ENCODE data around the gene SSBP3. TPM values are rescaled to one million over a fixed set of nuclear protein-coding genes. Genes with fewer than 3 reads are reported as not detected.

The SSBP3 gene
- total RNA-seq, 1 experiment from 2014 or later = 56.0 TPM

DNA sequence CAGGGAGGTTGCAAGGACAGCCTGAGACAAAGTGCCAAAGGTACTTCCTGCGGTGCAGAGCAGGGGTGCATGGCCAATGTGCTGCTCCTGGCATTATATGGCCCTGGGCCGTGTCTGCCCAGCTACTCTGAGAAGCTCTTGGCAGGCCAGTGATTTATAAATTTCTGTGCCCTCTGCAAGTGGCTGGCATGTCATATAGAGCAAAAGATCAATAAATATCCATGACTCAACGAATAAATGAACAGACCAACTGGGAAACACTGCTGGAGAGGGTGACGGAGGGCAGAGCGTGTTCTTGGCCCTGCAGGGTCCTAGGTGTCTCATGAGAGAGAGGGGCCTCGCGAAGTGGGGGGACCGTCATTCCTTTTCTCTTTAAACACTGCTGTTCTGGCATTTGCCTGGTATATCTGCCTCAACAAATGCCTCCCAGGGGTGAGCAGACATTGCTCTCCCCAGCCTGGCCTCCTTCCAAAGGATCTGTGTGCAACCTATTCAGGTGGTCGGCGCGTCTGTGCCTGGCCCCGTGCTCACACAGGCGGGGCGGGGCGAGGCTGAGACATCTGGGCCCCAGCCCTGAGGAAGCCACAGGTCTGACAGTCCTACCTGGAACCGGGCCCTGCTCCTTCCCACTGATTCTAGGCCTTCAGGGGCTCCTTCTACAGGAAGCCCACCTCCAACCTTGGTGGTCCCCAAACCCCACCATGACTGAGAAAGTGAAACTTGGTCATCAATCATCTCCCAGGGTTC lies 123.9 kb downstream of the SSBP3 start:
- Histone ChIP-seq H3K4me3 (no peak overlapping the region), H3K36me3 (peaks cover 17% of the 10 kb centered on the region), H3K4me1 (replicated peaks) (peaks cover 56% of the 10 kb centered on the region), H3K27ac (no peak overlapping the region), H3K27me3 (replicated peaks) (no peaks in the 10 kb centered on the region), H3K9me3 (replicated peaks) (no peaks in the 10 kb centered on the region)
- no peak for DNase-seq (ENCODE audit: low read depth in 1 of 2, low spot score in 2 of 2)

DNA sequence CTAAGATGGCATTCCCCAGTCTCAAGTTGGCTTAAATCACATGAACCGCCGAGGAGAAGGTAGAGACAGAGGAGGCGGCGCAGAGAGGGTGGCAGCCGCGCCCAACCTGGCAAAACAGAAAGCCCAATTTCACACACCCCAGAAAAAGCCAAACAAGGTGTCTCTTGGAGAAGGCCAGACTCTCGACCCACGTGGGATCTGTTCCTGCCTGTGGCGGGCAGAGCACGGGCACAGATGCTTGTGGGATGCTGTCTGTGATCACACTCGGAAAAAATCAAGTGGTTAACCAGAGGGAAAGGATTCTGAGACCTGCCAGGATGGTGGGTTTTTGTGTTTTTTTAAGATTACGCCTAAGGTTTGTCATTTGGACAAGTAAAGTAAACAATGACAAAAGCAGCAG lies 125.5 kb downstream of the SSBP3 start:
- no peak overlapping the region for H3K4me3 ChIP-seq
- no peaks in the 10 kb centered on the region for H3K27me3 ChIP-seq (replicated peaks)
- H3K4me1 ChIP-seq (replicated peaks) = peaks cover 51% of the 10 kb centered on the region
- H3K36me3 ChIP-seq = peaks cover 23% of the 10 kb centered on the region
- peak; percentile 85 to 92 for DNase-seq (ENCODE audit: low read depth in 1 of 2, low spot score in 2 of 2)
- peak overlapping the region; percentile 79 for H3K27ac ChIP-seq
- H3K9me3 ChIP-seq (replicated peaks) = no peaks in the 10 kb centered on the region

DNA sequence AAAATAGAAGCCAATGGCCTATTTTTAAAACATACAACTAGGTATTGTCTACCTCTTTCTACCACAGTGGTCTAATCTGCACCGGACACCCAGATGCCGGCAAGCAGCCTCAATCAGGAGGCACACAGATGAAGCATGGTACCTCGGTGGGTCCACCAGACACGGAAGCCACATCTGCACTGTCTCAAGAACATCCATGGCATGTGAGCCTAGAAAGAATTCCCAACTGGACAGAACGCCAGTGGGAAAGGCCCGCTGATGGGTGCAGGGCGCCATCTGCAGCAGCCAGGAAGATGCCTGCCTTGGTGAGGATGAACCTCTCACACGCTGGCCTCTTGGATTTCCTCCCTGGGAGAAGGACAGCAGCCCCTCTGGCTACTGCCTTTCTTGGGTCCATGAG lies 126.7 kb downstream of the SSBP3 start:
- peak overlapping the region; percentile 79 for H3K27ac ChIP-seq
- no peak overlapping the region for H3K4me3 ChIP-seq
- H3K36me3 ChIP-seq = peaks cover 23% of the 10 kb centered on the region
- H3K9me3 ChIP-seq (replicated peaks) = no peaks in the 10 kb centered on the region
- no peaks in the 10 kb centered on the region for H3K27me3 ChIP-seq (replicated peaks)
- DNase-seq (ENCODE audit: low read depth in 1 of 2, low spot score in 2 of 2) = no peak
- H3K4me1 ChIP-seq (replicated peaks) = peaks cover 54% of the 10 kb centered on the region

DNA sequence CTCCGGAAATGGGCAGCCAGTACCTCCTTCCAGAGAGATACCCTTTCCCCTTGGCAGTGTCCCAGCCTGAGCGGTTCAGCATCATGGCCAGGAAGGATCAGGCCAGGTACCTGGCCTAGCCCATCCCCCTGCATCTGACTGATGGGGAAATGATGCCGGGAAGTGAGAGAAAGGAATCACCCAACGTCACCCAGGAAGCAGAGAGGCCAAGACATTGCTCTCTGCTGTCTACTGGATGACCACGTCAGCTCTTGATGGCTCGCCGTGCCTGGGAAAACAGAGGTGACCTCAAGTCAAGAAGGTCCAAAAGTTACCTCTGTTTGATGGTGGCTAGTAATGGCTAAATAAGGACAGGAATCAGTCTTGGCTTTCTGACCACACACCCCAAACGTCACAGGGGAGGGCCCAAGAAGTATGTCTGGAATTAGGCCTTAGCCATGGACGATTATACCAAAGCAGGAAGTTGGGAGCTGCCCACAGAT lies 127.2 kb downstream of the SSBP3 start:
- Histone ChIP-seq H3K4me1 (replicated peaks) (peaks cover 54% of the 10 kb centered on the region), H3K27ac (peak overlapping the region; percentile 79), H3K36me3 (peaks cover 23% of the 10 kb centered on the region), H3K4me3 (no peak overlapping the region), H3K27me3 (replicated peaks) (no peaks in the 10 kb centered on the region), H3K9me3 (replicated peaks) (no peaks in the 10 kb centered on the region)
- DNase-seq (ENCODE audit: low read depth in 1 of 2, low spot score in 2 of 2) = peak; percentile 87

DNA sequence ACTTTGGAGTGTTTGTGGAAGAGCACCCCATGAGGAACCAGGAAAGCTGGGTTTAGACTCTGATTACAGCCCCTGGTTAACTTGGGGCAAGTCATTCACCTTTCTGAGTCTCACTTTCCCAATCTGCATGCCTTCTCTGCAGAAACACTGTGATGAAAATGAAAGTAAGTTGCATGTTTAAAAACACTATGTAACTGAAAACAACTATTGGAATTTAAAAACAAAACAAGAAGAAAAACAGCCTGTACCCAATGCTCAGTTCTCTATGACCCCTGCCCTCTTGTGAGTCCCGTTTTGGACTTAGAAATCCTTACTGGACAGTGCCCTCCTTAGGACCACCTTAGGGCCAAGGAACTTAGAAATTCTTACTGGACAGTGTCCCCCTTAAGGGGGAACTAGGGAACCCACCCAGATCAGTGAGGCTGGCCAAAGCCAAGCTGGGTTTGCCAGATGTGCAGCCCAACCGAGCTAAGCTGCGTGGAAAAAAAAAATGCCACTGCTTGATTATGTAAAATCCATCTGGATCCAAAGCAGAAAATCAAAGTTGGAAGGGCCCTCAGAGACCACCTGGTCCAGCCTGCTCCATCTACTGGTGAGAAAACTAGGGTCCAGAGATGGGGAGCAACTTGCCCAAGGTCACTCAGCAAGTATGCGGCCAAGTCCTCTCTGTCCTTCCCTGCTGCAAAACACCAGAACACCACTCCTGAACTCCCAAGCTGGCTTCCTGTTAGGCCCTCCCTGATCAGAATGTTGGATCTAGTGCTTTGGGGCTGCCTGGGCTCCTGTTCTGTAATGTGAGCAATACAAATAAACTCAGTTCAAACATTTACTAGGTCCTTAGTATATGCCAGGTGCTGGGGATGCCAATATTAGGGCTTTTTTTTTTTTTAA lies 128.5 kb downstream of the SSBP3 start:
- Histone ChIP-seq H3K4me3 (no peak overlapping the region), H3K36me3 (peaks cover 23% of the 10 kb centered on the region), H3K27ac (peak overlapping the region; percentile 34), H3K4me1 (replicated peaks) (peaks cover 54% of the 10 kb centered on the region), H3K9me3 (replicated peaks) (no peaks in the 10 kb centered on the region), H3K27me3 (replicated peaks) (no peaks in the 10 kb centered on the region)
- peak in 1 of 2 experiments; percentile 26 for DNase-seq (ENCODE audit: low read depth in 1 of 2, low spot score in 2 of 2)

DNA sequence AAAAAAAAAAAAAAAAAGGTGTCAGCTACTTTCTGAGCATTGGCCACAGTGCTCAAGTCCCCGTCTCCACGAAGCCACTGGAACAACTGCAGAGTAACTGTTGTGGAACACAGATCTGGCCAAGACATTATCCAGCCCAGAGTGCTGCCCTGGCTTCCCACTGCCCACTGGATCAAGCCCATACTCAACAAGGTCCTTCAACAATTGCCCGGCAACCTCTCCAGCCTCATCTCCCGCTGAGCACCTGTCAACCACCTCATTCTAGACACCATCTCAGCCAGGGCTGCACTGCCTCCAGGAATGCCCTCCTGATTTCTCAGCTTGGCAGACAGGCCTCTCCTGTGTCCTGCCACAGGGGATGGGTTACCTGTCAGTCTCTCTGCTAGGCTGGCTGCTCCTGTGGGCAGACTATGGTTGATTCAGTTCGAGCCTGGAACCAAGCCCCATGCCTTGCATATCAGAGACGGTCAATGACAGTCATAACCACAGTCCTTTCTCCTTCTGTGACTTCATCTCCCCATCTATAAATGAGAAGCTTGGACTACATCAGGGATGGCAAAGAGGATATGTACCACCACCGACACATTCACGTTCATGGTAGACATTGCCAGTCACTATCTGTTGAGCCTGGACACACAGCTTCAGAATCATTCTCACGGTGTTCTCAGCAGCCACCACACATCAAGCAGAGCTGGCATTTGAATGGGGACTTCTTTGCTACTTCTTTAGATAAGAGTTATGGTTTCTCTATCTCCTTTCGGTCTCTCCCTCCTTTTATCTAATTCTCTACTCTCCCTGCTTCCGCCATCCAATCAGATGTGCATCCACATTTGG lies 129.4 kb downstream of the SSBP3 start:
- Histone ChIP-seq H3K36me3 (peaks cover 23% of the 10 kb centered on the region), H3K27ac (peak overlapping the region; percentile 34), H3K27me3 (replicated peaks) (no peaks in the 10 kb centered on the region), H3K4me1 (replicated peaks) (peaks cover 48% of the 10 kb centered on the region), H3K4me3 (no peak overlapping the region), H3K9me3 (replicated peaks) (no peaks in the 10 kb centered on the region)
- DNase-seq (ENCODE audit: low read depth in 1 of 2, low spot score in 2 of 2) = no peak

DNA sequence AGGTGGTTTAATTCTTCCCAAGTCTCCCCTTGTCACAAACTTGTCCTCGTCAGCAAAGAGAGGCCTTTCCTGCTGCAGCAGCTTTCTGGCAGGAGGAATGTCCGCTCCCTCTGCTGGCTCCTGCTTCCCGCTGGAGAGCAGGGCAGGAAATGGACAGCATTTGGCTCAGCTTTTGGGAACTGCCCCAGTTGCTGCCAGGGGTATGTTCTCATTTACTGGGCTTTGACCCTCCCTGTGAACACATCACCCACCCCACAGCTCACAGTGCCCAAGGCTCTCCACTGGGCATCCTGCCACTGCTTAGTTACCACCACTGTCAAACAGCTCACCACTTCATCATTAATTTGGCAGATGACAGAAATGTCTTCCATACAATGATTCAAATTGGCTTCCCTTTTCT lies 130.8 kb downstream of the SSBP3 start:
- no peaks in the 10 kb centered on the region for H3K9me3 ChIP-seq (replicated peaks)
- no peak overlapping the region for H3K4me3 ChIP-seq
- H3K27me3 ChIP-seq (replicated peaks) = no peaks in the 10 kb centered on the region
- H3K36me3 ChIP-seq = peaks cover 27% of the 10 kb centered on the region
- H3K4me1 ChIP-seq (replicated peaks) = peaks cover 36% of the 10 kb centered on the region
- no peak overlapping the region for H3K27ac ChIP-seq
- no peak for DNase-seq (ENCODE audit: low read depth in 1 of 2, low spot score in 2 of 2)

DNA sequence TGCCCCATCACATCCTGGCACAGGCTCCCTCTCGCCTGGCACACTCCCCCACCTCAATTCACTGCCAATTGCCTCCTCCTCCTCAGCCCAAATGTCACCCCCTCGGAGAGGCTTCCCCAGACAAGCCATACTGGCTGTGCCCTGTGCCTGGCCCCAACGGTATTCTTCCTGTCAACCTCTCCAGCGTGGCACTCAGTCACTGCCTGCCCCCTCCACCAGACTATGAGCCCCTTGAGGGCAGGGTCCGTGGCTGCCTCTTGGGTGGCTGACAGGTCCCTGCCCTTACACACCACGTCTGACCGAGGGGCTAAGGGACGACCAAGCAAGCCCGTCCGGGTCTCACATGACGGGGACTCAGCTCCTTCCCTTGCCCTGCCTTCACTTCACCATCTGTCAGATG lies 131.3 kb downstream of the SSBP3 start:
- Histone ChIP-seq H3K36me3 (peaks cover 23% of the 10 kb centered on the region), H3K4me3 (no peak overlapping the region), H3K9me3 (replicated peaks) (no peaks in the 10 kb centered on the region), H3K27me3 (replicated peaks) (no peaks in the 10 kb centered on the region), H3K27ac (no peak overlapping the region), H3K4me1 (replicated peaks) (peaks cover 31% of the 10 kb centered on the region)
- DNase-seq (ENCODE audit: low read depth in 1 of 2, low spot score in 2 of 2) = no peak

DNA sequence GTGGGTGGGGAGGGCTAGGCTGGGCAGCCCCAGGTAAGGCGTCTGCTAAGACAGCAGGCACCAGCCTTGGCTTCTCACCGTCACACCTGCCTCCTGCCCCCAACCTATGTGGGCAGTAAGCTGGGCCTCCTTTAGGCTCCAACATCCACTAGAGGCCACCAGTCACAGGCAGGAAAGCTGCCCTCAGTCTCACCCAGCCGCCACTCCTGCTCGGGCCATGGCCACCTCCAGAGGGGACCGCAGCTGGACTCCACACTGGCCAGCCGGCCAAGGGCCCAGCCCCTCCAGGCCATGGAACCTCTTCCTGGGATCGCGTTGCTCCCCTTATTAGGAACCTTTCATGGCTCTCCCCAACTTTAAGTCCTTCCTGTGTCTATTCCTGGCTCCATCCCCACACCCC lies 131.7 kb downstream of the SSBP3 start:
- Histone ChIP-seq H3K9me3 (replicated peaks) (no peaks in the 10 kb centered on the region), H3K36me3 (peaks cover 18% of the 10 kb centered on the region), H3K27me3 (replicated peaks) (no peaks in the 10 kb centered on the region), H3K4me3 (no peak overlapping the region), H3K27ac (no peak overlapping the region), H3K4me1 (replicated peaks) (peaks cover 27% of the 10 kb centered on the region)
- DNase-seq (ENCODE audit: low read depth in 1 of 2, low spot score in 2 of 2) = no peak

DNA sequence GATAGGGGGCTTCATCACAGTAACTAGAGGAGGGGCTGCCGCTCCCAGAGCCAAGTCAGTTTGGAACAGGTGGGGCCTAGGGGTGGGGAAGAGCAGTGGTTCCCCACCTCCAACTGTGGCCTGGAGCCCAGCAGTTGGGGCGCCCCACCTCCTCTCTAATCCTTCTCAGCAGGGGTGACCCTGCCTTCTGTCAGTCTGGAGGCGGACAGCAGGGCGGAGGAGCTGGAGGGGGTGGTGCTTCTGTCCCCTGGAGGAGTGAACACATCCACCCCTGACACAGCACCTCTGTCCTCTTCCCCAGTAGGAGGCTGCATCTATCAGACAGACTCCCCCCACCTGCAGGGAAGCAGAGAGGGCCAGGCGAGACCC lies 132.4 kb downstream of the SSBP3 start:
- Histone ChIP-seq H3K27me3 (replicated peaks) (no peaks in the 10 kb centered on the region), H3K27ac (no peak overlapping the region), H3K9me3 (replicated peaks) (no peaks in the 10 kb centered on the region), H3K4me1 (replicated peaks) (peaks cover 20% of the 10 kb centered on the region), H3K4me3 (no peak overlapping the region), H3K36me3 (peaks cover 16% of the 10 kb centered on the region)
- DNase-seq (ENCODE audit: low read depth in 1 of 2, low spot score in 2 of 2) = no peak

DNA sequence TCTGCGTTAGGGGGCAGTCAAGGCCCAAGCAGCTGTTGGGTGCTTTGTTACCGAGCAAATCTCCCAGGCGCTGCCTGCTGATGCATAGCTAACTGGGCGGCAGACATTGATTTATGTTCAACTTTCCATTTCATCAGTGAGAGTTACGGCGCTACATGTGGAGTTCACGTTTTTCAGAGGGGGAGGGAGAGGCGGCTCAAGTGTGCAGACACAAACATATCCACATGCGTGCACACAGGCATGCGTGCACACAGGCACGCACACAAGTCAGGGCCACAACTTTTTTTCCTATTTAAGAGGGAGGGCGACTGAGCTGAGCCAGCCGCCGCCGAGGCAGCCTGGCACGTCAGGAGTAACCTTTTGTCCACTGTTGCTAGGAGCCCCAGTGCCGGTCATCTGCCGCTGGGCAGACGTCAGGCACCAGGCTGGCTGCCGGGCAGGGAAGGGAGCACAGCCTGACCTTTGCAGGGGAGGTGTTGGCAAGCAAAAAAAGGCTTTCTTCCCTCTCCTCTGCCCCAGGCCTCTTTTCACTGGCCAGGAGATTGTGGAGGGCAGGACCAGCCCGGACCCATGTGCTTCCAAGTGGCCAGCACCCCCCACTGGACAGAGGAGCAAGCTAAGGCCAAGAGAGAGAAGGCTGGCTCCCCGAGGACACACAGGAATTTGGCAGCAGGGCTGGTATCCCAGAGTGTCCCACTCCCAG lies 133.0 kb downstream of the SSBP3 start:
- Histone ChIP-seq H3K4me3 (no peak overlapping the region), H3K36me3 (peaks cover 11% of the 10 kb centered on the region), H3K27ac (no peak overlapping the region), H3K27me3 (replicated peaks) (no peaks in the 10 kb centered on the region), H3K4me1 (replicated peaks) (peaks cover 15% of the 10 kb centered on the region), H3K9me3 (replicated peaks) (no peaks in the 10 kb centered on the region)
- DNase-seq (ENCODE audit: low read depth in 1 of 2, low spot score in 2 of 2) = no peak

DNA sequence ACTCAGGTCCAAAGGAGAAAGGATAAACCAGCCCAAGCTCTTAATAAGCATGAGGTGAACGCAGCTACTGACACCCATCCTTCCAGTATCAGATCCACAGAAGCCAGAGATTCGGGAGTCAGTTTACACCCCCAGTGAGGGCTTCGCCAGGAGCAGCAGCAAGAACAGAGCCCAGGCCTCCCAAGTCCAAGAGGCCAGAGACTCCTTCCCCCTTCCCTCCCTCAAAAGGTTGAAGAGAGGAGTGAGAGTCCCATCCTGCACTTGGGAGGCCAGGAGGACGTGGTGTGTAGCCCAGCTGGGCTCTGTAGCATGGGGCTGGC lies 133.5 kb downstream of the SSBP3 start:
- H3K27me3 ChIP-seq (replicated peaks) = no peaks in the 10 kb centered on the region
- no peak for DNase-seq (ENCODE audit: low read depth in 1 of 2, low spot score in 2 of 2)
- peaks cover 10% of the 10 kb centered on the region for H3K4me1 ChIP-seq (replicated peaks)
- peaks cover 11% of the 10 kb centered on the region for H3K36me3 ChIP-seq
- H3K4me3 ChIP-seq = no peak overlapping the region
- no peak overlapping the region for H3K27ac ChIP-seq
- no peaks in the 10 kb centered on the region for H3K9me3 ChIP-seq (replicated peaks)

DNA sequence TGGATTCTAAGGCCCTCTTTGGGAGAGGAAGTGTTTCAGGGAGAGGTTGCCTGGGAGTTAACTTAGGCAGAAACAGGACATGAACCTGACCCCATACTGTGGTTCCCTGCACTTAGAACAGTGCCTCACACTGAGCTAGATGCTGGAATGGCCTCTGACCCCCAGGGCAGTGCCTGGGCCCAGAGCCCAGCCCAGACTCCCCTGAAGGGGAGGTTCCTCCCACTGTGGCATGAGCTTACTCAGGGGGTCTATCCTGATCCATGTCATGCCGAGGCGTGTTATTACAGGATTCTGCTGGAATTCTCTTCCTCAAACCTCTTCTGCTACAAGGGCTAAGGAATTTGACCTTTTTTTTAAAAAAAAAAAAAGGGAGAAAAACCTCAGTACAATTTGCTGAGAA lies 134.1 kb downstream of the SSBP3 start:
- no peak for DNase-seq (ENCODE audit: low read depth in 1 of 2, low spot score in 2 of 2)
- peaks cover 10% of the 10 kb centered on the region for H3K36me3 ChIP-seq
- peaks cover 4% of the 10 kb centered on the region for H3K4me1 ChIP-seq (replicated peaks)
- H3K4me3 ChIP-seq = no peak overlapping the region
- H3K27ac ChIP-seq = no peak overlapping the region
- H3K9me3 ChIP-seq (replicated peaks) = no peaks in the 10 kb centered on the region
- H3K27me3 ChIP-seq (replicated peaks) = no peaks in the 10 kb centered on the region
